ENCODE data around the gene CDH23. TPM values are rescaled to one million over a fixed set of nuclear protein-coding genes. Genes with fewer than 3 reads are reported as not detected.

CDH23 gene
- total RNA-seq, 1 experiment from 2014 or later, result 7.8 TPM

DNA sequence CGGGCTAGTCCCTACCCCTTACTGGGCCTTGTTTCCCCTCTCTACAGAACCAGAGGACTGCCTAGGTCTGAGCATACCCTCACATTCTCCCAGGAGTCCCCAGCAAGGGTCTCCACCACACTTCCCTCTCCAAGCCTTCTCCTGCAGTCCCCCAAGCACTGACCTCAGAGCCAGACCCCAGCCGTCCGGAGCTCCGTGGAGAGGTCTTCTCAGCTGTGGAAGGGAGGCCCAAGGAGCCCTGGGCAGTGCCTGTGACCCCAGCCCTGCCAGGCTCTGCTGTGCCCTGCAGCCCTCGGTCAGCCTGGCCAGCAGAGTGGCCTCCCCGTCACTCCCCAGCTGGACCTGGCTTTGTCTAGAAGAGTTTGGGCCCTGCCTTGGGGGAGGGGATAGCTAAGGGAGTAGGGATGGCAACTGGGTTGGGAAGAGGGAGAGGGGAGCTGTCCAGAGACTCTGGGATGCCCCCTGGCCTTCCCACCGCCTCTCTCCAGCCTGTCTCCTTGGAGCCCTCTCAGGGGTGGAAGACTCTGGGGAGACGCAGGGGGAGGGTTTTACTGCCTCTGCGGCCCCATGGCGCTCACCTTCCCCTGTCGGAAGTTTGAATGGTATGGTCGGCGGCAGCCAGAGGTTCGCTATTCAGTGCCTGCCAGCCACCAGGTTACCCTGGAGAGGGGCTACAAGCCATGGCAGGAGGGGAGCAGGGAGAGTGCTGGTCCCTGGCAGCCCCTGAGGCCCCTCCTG, 322.9 kb downstream of the CDH23 start, which contains the start of gene C10orf105:
Gene C10orf105, minus strand, starts transcription at position 315 of the 738 bp plus-strand sequence. CDS start 3,441 bp downstream, outside the sequence.
- Histone ChIP-seq H3F3A (ENCODE audit: insufficient read depth, low read depth) (no peaks in the 10 kb centered on the region; the same call in 1 of the 2 replicates), H4K20me1 (ENCODE audit: insufficient read depth) (no peaks in the 10 kb centered on the region), H3K36me3 (ENCODE audit: low read depth) (no peaks in the 10 kb centered on the region), H3K4me1 (replicated peaks; ENCODE audit: insufficient read depth) (peaks cover 1% of the 10 kb centered on the region), H3K27me3 (ENCODE audit: insufficient read depth, low read depth) (no peaks in the 10 kb centered on the region), H3K9me2 (ENCODE audit: insufficient read depth) (no peaks in the 10 kb centered on the region), H3K9me3 (ENCODE audit: insufficient read depth, low read depth) (no peaks in the 10 kb centered on the region), H3K79me2 (ENCODE audit: low read depth) (no peaks in the 10 kb centered on the region), H3K27ac (no peak within 1 kb of the TSS), H2AFZ (no peak within 1 kb of the TSS), H3K4me2 (no peak within 1 kb of the TSS), H3K4me3 (no peak within 1 kb of the TSS)
- CTCF ChIA-PET, result interaction anchor here (0.7 kb wide), 1 partner anchor 111 kb away, joined by 5 read pairs; no protein-coding TSS in a partner anchor
- no peak for DNase-seq
- POLR2A ChIA-PET (ENCODE audit: unreplicated experiment), result interaction anchor here (0.6 kb wide), 1 partner anchor 1024 kb away, joined by 3 read pairs; no protein-coding TSS in a partner anchor
- TF ChIP-seq, protein P1, sequence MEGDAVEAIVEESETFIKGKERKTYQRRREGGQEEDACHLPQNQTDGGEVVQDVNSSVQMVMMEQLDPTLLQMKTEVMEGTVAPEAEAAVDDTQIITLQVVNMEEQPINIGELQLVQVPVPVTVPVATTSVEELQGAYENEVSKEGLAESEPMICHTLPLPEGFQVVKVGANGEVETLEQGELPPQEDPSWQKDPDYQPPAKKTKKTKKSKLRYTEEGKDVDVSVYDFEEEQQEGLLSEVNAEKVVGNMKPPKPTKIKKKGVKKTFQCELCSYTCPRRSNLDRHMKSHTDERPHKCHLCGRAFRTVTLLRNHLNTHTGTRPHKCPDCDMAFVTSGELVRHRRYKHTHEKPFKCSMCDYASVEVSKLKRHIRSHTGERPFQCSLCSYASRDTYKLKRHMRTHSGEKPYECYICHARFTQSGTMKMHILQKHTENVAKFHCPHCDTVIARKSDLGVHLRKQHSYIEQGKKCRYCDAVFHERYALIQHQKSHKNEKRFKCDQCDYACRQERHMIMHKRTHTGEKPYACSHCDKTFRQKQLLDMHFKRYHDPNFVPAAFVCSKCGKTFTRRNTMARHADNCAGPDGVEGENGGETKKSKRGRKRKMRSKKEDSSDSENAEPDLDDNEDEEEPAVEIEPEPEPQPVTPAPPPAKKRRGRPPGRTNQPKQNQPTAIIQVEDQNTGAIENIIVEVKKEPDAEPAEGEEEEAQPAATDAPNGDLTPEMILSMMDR (conservative IDR thresholded peaks at IDR 0.05), result no peak
- TF ChIP-seq EZH2 (IDR thresholded peaks at IDR 0.05; ENCODE audit: low read depth), result no peak
- BruUV-seq (replicated peaks), result no TSS peak
- intact Hi-C loops (cut with micrococcal nuclease; ENCODE audit: unreplicated experiment), result no loop called here

DNA sequence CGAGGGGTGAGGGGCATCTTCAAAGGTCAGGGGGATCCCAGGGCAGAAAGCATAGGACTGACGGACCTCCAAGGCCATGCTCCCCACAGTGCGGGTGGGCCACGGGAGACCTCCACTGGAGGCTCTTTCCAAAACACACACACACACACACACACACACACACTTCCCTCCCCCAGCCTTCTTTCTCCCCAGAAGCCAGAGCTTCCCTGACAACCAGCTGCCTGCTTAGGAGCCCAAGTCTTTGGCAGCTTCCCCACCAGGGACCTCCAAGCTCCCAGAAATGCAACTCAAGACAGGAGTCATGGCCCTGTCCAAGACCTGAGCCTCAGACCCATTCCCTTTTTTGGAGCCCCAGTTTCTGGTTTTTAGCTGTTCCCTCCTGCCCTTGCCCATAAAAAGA, 323.6 kb downstream of the CDH23 start:
- ChIA-PET POLR2A (ENCODE audit: unreplicated experiment) (interaction anchor here (0.6 kb wide), 2 partner anchors 34 to 1024 kb away, joined by 3 to 4 read pairs; no protein-coding TSS in a partner anchor), CTCF (interaction anchor here (0.7 kb wide), 1 partner anchor 392 kb away, joined by 4 read pairs; no protein-coding TSS in a partner anchor)
- Histone ChIP-seq H2AFZ (no peak overlapping the region), H3K4me3 (no peak overlapping the region), H3K27me3 (ENCODE audit: insufficient read depth, low read depth) (no peaks in the 10 kb centered on the region), H3K79me2 (ENCODE audit: low read depth) (no peaks in the 10 kb centered on the region), H3K36me3 (ENCODE audit: low read depth) (no peaks in the 10 kb centered on the region), H4K20me1 (ENCODE audit: insufficient read depth) (no peaks in the 10 kb centered on the region), H3K4me2 (no peak overlapping the region), H3K4me1 (replicated peaks; ENCODE audit: insufficient read depth) (peaks cover 3% of the 10 kb centered on the region), H3F3A (ENCODE audit: insufficient read depth, low read depth) (no peaks in the 10 kb centered on the region; the same call in 1 of the 2 replicates), H3K9me2 (ENCODE audit: insufficient read depth) (no peaks in the 10 kb centered on the region), H3K9me3 (ENCODE audit: insufficient read depth, low read depth) (no peaks in the 10 kb centered on the region), H3K27ac (no peak overlapping the region)
- no peak for DNase-seq
- intact Hi-C loops (cut with micrococcal nuclease; ENCODE audit: unreplicated experiment), result no loop called here
- no TSS peak for BruUV-seq (replicated peaks)
- TF ChIP-seq, protein P1 (conservative IDR thresholded peaks at IDR 0.05), result no peak
- no peak for TF ChIP-seq EZH2 (IDR thresholded peaks at IDR 0.05; ENCODE audit: low read depth)

GRCh38 chr10:71721313-71721712, 324.6 kb downstream of the CDH23 start:
- CTCF ChIA-PET, result no interaction called here
- intact Hi-C loops (cut with micrococcal nuclease; ENCODE audit: unreplicated experiment), result no loop called here
- no peak overlapping the region for H3K4me2 ChIP-seq
- H3K27me3 ChIP-seq (ENCODE audit: insufficient read depth, low read depth), result no peaks in the 10 kb centered on the region
- no peak overlapping the region for H2AFZ ChIP-seq
- no peaks in the 10 kb centered on the region for H3K9me3 ChIP-seq (ENCODE audit: insufficient read depth, low read depth)
- no peak overlapping the region for H3K4me3 ChIP-seq
- no peaks in the 10 kb centered on the region for H3K36me3 ChIP-seq (ENCODE audit: low read depth)
- no peaks in the 10 kb centered on the region for H3K9me2 ChIP-seq (ENCODE audit: insufficient read depth)
- H3K79me2 ChIP-seq (ENCODE audit: low read depth), result no peaks in the 10 kb centered on the region
- BruUV-seq (replicated peaks), result no TSS peak
- H3K4me1 ChIP-seq (replicated peaks; ENCODE audit: insufficient read depth), result peaks cover 13% of the 10 kb centered on the region
- H4K20me1 ChIP-seq (ENCODE audit: insufficient read depth), result no peaks in the 10 kb centered on the region
- H3K27ac ChIP-seq, result no peak overlapping the region
- TF ChIP-seq, protein P1 (conservative IDR thresholded peaks at IDR 0.05), result no peak
- no peak for DNase-seq
- POLR2A ChIA-PET (ENCODE audit: unreplicated experiment), result no interaction called here
- no peaks in the 10 kb centered on the region; the same call in 1 of the 2 replicates for H3F3A ChIP-seq (ENCODE audit: insufficient read depth, low read depth)
